Endothelial cell of umbilical vein (primary cell): ENCODE data around the gene SLC1A3.

Experiments used
- CTCF ChIP-seq, 2 donors: IDR thresholded peaks; 1 replicate in 1 of 2; 2 replicates in 1 of 2; pipeline ENCODE4 v1.5.1; 2011; ENCODE audit warnings: low read length in 2 of 2, mild to moderate bottlenecking in 2 of 2, moderate library complexity in 2 of 2, control low read depth in 1 of 2, inconsistent platforms in 1 of 2, low read depth in 1 of 2; ENCODE audit not compliant: insufficient read depth in 1 of 2; ENCODE audit errors: extremely low read depth in 1 of 2
- EZH2 ChIP-seq: IDR thresholded peaks from 2 replicates; pipeline ENCODE4 v1.6.1; 2012; ENCODE audit warnings: borderline replicate concordance, low read depth, mild to moderate bottlenecking, moderate library complexity, low read length, inconsistent platforms; ENCODE audit not compliant: severe bottlenecking
- FOS ChIP-seq: IDR thresholded peaks from 2 replicates; pipeline ENCODE4 v1.6.1; 2011; ENCODE audit warnings: mild to moderate bottlenecking, low read length, moderate library complexity, borderline replicate concordance; ENCODE audit not compliant: insufficient read depth
- GATA2 ChIP-seq: IDR thresholded peaks from 2 replicates; pipeline ENCODE4 v1.7.0; 2011; ENCODE audit warnings: low read depth, mild to moderate bottlenecking, moderate library complexity, mixed read lengths, low read length; ENCODE audit not compliant: insufficient read length, insufficient read depth
- JUN ChIP-seq: IDR thresholded peaks from 2 replicates; pipeline ENCODE4 v1.6.1; 2011; ENCODE audit warnings: borderline replicate concordance, low read depth; ENCODE audit not compliant: insufficient read length, insufficient read depth
- MAX ChIP-seq: IDR thresholded peaks from 2 replicates; pipeline ENCODE4 v1.6.1; 2011; ENCODE audit not compliant: insufficient read depth, insufficient read length
- MYC ChIP-seq: IDR thresholded peaks from one replicate; pipeline ENCODE4 v1.6.1; 2011; ENCODE audit warnings: mild to moderate bottlenecking, low read depth, low read length
- POLR2A ChIP-seq: IDR thresholded peaks from 2 replicates; pipeline ENCODE4 v1.6.1; 2012; ENCODE audit warnings: low read depth, mild to moderate bottlenecking, control low read depth, low read length
- POLR2AphosphoS5 ChIP-seq: IDR thresholded peaks from 2 replicates; pipeline ENCODE4 v1.6.1; 2012; ENCODE audit warnings: low read depth, mild to moderate bottlenecking, control low read depth, low read length, moderate library complexity; ENCODE audit not compliant: insufficient read depth

- TF ChIP-seq CTCF (IDR thresholded peaks at IDR 0.05; ENCODE audit: extremely low read depth in 1 of 2, insufficient read depth in 1 of 2, low read depth in 1 of 2, low read length in 2 of 2) (no peak), EZH2 (no peak), MAX (no peak), POLR2A (no peak), POLR2AphosphoS5 (no peak), JUN (no peak), GATA2 (no peak), MYC (no peak), FOS (no peak)
Measured at GRCh38 chr5:36680066-36680465, 73.7 kb downstream of the SLC1A3 start.
